BE2C (cell line): Measurements from ENCODE around the gene ERO1B. TPM values are rescaled to one million over a fixed set of nuclear protein-coding genes. Genes with fewer than 3 reads are reported as not detected.
A peak's percentile ranks its signal among the peaks of the same experiment; 100 is the strongest.
"Not testable (repeated sequence)": the region's sequence is repeated elsewhere in the genome, so short reads cannot be mapped to it uniquely, and the experiment has no call there.

Experiments used
- DNase-seq: peaks from one replicate; pipeline ENCODE4 v3.0.0-alpha.2; 2020
- H3K27me3 ChIP-seq: fragments of 250-450 bp; sonication (Bioruptor Pico); 2 replicates; pipeline ENCODE4 v1.5.1; 2020; ENCODE audit warnings: mild to moderate bottlenecking
- H3K36me3 ChIP-seq: fragments of 250-450 bp; sonication (Bioruptor Pico); 2 replicates; pipeline ENCODE4 v1.5.1; 2020; ENCODE audit warnings: mild to moderate bottlenecking
- H3K4me1 ChIP-seq: fragments of 250-450 bp; sonication (Bioruptor Pico); 2 replicates; pipeline ENCODE4 v1.5.1; 2020
- H3K4me3 ChIP-seq: 2 replicates; pipeline ENCODE4 v1.5.1; 2011; ENCODE audit warnings: low read depth, low read length
- H3K9me3 ChIP-seq: fragments of 250-450 bp; sonication (Bioruptor Pico); 2 replicates; pipeline ENCODE4 v1.5.1; 2020
- CTCF ChIP-seq: IDR thresholded peaks from 2 replicates; pipeline ENCODE4 v1.5.1; 2012; ENCODE audit warnings: mild to moderate bottlenecking, low read depth, low read length
- polyA plus RNA-seq: library from polyadenylated mRNA; unstranded; fragments of >200 nt; gene quantifications from one replicate; pipeline ENCODE4 v1.2.1, GENCODE V29; 2012; ENCODE audit warnings: low read depth, missing spikeins; ENCODE audit not compliant: insufficient read length, insufficient read depth

The ERO1B gene, protein sequence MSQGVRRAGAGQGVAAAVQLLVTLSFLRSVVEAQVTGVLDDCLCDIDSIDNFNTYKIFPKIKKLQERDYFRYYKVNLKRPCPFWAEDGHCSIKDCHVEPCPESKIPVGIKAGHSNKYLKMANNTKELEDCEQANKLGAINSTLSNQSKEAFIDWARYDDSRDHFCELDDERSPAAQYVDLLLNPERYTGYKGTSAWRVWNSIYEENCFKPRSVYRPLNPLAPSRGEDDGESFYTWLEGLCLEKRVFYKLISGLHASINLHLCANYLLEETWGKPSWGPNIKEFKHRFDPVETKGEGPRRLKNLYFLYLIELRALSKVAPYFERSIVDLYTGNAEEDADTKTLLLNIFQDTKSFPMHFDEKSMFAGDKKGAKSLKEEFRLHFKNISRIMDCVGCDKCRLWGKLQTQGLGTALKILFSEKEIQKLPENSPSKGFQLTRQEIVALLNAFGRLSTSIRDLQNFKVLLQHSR
- polyA plus RNA-seq, result 0.49 TPM

DNA sequence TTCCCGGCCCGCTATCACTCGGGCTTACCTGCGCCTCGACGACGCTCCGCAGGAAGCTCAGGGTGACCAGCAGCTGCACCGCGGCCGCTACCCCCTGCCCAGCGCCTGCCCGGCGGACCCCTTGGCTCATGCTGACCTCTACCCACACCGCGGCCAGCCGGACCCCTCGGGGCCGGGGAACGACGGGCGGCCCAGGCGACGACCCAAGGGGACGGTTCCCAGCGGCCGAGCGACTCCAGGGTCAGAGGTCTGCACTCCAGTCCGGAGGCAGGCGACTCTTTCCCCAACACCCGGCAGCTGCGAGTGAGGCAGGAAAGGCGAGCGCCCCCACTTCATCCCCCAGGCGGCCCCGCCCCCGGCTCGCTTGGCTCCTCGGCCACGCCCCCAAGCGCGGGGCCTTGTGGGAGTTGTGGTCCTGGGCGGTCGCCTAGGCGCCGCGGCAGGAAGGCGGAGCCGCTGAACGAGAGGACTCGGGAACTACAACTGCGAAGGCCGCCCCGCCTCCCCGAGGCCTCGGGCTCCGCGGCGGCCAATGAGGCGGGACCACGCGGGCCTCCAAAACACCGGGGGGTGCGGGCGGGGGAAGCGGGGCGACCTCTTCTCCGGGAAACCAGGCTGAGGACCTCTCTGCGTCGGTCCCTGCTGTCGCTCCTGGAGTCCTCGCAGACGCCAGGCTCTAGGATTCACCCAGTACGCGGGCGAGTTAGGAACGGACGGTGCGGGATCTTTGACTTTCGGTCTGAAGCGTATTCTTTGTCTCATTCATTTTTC is at the start of gene ERO1B:
TSS of gene ERO1B (minus strand) at position 305 of the 771 bp plus-strand sequence. CDS start at position 130, 175 bp downstream.
- Histone ChIP-seq H3K4me3 (peak within 1 kb of the TSS; percentile 75), H3K9me3 (no peaks in the 10 kb centered on the region), H3K36me3 (no peaks in the 10 kb centered on the region), H3K4me1 (no peaks in the 10 kb centered on the region), H3K27me3 (peaks cover 39% of the 10 kb centered on the region)
- peak; percentile 97 for DNase-seq
- TF ChIP-seq CTCF, result no peak

DNA sequence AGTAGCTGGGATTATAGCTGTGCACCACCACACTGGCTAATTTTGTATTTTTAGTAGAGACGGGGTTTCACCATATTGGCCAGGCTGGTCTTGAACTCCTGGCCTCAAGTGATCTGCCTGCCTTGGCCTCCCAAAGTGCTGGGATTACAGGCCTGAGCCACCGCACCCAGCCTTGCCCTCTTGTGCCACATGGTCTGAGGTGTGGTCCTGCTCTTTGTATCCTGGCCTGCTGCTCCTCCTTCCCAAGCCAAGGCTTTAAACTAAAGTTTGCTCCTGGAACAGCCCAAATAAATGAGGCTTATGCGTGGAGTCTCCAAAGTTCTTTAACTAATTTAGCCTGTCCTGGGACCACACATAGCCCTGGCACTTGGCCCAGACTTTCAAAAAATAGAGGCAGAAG is 49.7 kb upstream of the ERO1B start:
- not testable (repeated sequence) for DNase-seq, H3K4me3 ChIP-seq

DNA sequence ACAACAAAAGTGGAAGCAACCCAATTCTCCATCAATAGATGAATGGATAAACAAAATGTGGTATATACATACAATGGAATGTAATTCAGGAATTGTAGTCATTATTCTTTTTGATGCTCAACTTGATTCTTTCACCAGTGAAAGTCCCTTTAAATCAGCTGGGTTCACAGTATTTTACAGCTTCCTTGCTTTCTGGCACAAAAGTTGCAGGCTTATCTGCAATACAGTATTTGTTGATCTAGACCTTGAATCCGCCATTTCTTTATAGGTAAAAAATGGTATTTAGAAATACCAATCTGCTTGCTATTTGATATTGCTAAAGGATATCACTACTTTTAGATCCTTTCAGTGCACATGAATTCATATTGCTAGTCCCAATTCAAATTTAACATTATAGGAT is 44.7 kb upstream of the ERO1B start:
- Histone ChIP-seq H3K4me3 (no peak overlapping the region), H3K27me3 (no peaks in the 10 kb centered on the region), H3K4me1 (no peaks in the 10 kb centered on the region), H3K36me3 (no peaks in the 10 kb centered on the region), H3K9me3 (no peaks in the 10 kb centered on the region)
- DNase-seq, result no peak
- TF ChIP-seq CTCF, result no peak

More for the DNA sequence above, 49.7 kb upstream of the ERO1B start:
- H3K27me3 ChIP-seq, H3K36me3 ChIP-seq, H3K4me1 ChIP-seq, H3K9me3 ChIP-seq: not testable (repeated sequence)

GRCh38 chr1:236325567-236325966 is 43.8 kb upstream of the ERO1B start:
- H3K4me1 ChIP-seq, result no peaks in the 10 kb centered on the region
- no peaks in the 10 kb centered on the region for H3K9me3 ChIP-seq
- DNase-seq, result no peak
- H3K27me3 ChIP-seq, result no peaks in the 10 kb centered on the region
- no peak for TF ChIP-seq CTCF
- H3K4me3 ChIP-seq, result no peak overlapping the region
- H3K36me3 ChIP-seq, result no peaks in the 10 kb centered on the region

DNA sequence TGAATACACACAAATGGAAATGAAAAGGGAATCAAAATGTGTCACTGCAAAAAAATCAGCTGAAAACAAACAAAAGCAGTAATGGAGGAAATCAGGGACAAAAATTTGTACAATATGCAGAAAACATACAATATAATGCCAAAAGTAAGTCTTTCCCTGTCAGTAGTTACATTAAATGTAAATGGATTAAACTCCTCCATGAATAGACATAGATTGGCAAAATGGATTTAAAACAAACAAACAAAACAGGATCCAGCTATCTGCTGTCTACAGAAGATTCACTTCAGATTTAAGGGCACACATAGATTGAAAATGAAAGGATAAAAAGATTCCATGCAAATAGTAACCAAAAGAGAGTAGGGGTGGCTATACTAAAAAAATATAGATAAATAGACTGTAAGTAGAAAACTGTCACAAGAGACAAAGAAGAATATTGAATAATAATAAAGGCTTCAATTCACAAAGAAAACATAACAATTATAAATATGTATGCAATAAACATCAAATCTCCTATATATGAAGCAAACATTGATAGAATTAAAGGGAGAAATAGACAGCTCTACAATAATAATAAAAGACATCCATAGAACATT is 42.2 kb upstream of the ERO1B start:
- DNase-seq, result no peak
- no peaks in the 10 kb centered on the region for H3K4me1 ChIP-seq
- no peaks in the 10 kb centered on the region for H3K9me3 ChIP-seq
- H3K27me3 ChIP-seq, result no peaks in the 10 kb centered on the region
- H3K4me3 ChIP-seq, result no peak overlapping the region
- H3K36me3 ChIP-seq, result no peaks in the 10 kb centered on the region
- no peak for TF ChIP-seq CTCF

GRCh38 chr1:236322566-236323409 is 41.0 kb upstream of the ERO1B start:
- Histone ChIP-seq H3K4me1 (no peaks in the 10 kb centered on the region), H3K27me3 (no peaks in the 10 kb centered on the region)

More at GRCh38 chr1:236322566-236323409, 41.0 kb upstream of the ERO1B start:
- no peaks in the 10 kb centered on the region for H3K9me3 ChIP-seq
- TF ChIP-seq CTCF, result no peak
- H3K4me3 ChIP-seq, result no peak overlapping the region
- H3K36me3 ChIP-seq, result no peaks in the 10 kb centered on the region
- DNase-seq, result no peak
